SK-N-SH treated with all-trans-retinoic acid at 6 μM for 48 hours (cell line): ENCODE measurements around the gene PYGM.

ENCODE experiments used
- ARNTL ChIP-seq: fragments of 450-650 bp; formaldehyde crosslinking; IDR thresholded peaks from 2 replicates; pipeline ENCODE4 v1.5.0; 2020; ENCODE audit warnings: low read depth, mild to moderate bottlenecking, moderate library complexity, borderline replicate concordance
- CSDC2 ChIP-seq: fragments of 250-450 bp; sonication (Bioruptor Pico); IDR thresholded peaks from 2 replicates; pipeline ENCODE4 v1.5.0; 2020; ENCODE audit warnings: mild to moderate bottlenecking, moderate library complexity
- ESRRG ChIP-seq: fragments of 250-450 bp; sonication (Bioruptor Pico); IDR thresholded peaks from 2 replicates; pipeline ENCODE4 v1.6.1; 2021; ENCODE audit warnings: mild to moderate bottlenecking
- OSR1 ChIP-seq: fragments of 250-450 bp; sonication (Bioruptor Pico); IDR thresholded peaks from 2 replicates; pipeline ENCODE4 v1.8.0; 2022; ENCODE audit warnings: moderate library complexity, mild to moderate bottlenecking, inconsistent platforms
- POU6F1 ChIP-seq: fragments of 250-450 bp; sonication (Bioruptor Pico); IDR thresholded peaks from 2 replicates; pipeline ENCODE4 v1.8.0; 2021; ENCODE audit warnings: low read depth, mild to moderate bottlenecking, moderate library complexity, borderline replicate concordance
- PPARA ChIP-seq: fragments of 250-450 bp; sonication (Bioruptor Pico); IDR thresholded peaks from 2 replicates; pipeline ENCODE4 v1.5.0; 2020; ENCODE audit warnings: mild to moderate bottlenecking, borderline replicate concordance
- SNAI2 ChIP-seq: fragments of 250-450 bp; sonication (Bioruptor Pico); IDR thresholded peaks from 2 replicates; pipeline ENCODE4 v1.5.0; 2020; ENCODE audit warnings: mild to moderate bottlenecking, moderate library complexity
- TOX ChIP-seq: fragments of 250-450 bp; sonication (Bioruptor Pico); IDR thresholded peaks from 2 replicates; pipeline ENCODE4 v1.8.0; 2021; ENCODE audit warnings: mild to moderate bottlenecking, moderate library complexity, borderline replicate concordance
- ZC3H10 ChIP-seq: fragments of 250-450 bp; sonication (Bioruptor Pico); IDR thresholded peaks from 2 replicates; pipeline ENCODE4 v1.5.1; 2021; ENCODE audit warnings: mild to moderate bottlenecking, moderate library complexity
- ZNF70 ChIP-seq: fragments of 450-650 bp; formaldehyde crosslinking; IDR thresholded peaks from 2 replicates; pipeline ENCODE4 v1.5.0; 2020; ENCODE audit warnings: mild to moderate bottlenecking, moderate library complexity
- ZNF8 ChIP-seq: fragments of 450-650 bp; formaldehyde crosslinking; IDR thresholded peaks from 2 replicates; pipeline ENCODE4 v1.5.0; 2020; ENCODE audit warnings: mild to moderate bottlenecking, moderate library complexity
- TF ChIP-seq, protein P1 (sequence below): fragments of 250-450 bp; sonication (Bioruptor Pico); IDR thresholded peaks from 2 replicates; pipeline ENCODE4 v1.5.1; 2020; ENCODE audit warnings: low read depth, mild to moderate bottlenecking, moderate library complexity
- TF ChIP-seq, protein P2 (sequence below): fragments of 250-450 bp; sonication (Bioruptor Pico); IDR thresholded peaks from 2 replicates; pipeline ENCODE4 v1.8.0; 2020; ENCODE audit warnings: mild to moderate bottlenecking, moderate library complexity, borderline replicate concordance

- TF ChIP-seq POU6F1, result no peak
- no peak for TF ChIP-seq ZC3H10 (CRISPR knock-in tag)
- TF ChIP-seq, protein P1, sequence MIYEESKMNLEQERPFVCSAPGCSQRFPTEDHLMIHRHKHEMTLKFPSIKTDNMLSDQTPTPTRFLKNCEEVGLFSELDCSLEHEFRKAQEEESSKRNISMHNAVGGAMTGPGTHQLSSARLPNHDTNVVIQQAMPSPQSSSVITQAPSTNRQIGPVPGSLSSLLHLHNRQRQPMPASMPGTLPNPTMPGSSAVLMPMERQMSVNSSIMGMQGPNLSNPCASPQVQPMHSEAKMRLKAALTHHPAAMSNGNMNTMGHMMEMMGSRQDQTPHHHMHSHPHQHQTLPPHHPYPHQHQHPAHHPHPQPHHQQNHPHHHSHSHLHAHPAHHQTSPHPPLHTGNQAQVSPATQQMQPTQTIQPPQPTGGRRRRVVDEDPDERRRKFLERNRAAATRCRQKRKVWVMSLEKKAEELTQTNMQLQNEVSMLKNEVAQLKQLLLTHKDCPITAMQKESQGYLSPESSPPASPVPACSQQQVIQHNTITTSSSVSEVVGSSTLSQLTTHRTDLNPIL (CRISPR knock-in tag), result no peak
- TF ChIP-seq CSDC2 (CRISPR knock-in tag), result no peak
- TF ChIP-seq ZNF70 (CRISPR knock-in tag), result no peak
- no peak for TF ChIP-seq ESRRG (CRISPR knock-in tag)
- no peak for TF ChIP-seq ZNF8 (CRISPR knock-in tag)
- TF ChIP-seq, protein P2, sequence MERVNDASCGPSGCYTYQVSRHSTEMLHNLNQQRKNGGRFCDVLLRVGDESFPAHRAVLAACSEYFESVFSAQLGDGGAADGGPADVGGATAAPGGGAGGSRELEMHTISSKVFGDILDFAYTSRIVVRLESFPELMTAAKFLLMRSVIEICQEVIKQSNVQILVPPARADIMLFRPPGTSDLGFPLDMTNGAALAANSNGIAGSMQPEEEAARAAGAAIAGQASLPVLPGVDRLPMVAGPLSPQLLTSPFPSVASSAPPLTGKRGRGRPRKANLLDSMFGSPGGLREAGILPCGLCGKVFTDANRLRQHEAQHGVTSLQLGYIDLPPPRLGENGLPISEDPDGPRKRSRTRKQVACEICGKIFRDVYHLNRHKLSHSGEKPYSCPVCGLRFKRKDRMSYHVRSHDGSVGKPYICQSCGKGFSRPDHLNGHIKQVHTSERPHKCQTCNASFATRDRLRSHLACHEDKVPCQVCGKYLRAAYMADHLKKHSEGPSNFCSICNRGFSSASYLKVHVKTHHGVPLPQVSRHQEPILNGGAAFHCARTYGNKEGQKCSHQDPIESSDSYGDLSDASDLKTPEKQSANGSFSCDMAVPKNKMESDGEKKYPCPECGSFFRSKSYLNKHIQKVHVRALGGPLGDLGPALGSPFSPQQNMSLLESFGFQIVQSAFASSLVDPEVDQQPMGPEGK (CRISPR knock-in tag), result no peak
- no peak for TF ChIP-seq SNAI2
- TF ChIP-seq TOX (CRISPR knock-in tag), result no peak
- no peak for TF ChIP-seq PPARA (CRISPR knock-in tag)
- TF ChIP-seq OSR1 (CRISPR knock-in tag), result no peak
- no peak for TF ChIP-seq ARNTL (CRISPR knock-in tag)
Measured at GRCh38 chr11:64721359-64721699, 38.4 kb downstream of the PYGM start.
